GM12872 (cell line): ENCODE results near the gene RAB40C.

ENCODE experiments used
- CTCF ChIP-seq: IDR thresholded peaks from 3 replicates; pipeline ENCODE4 v1.5.1; 2011; ENCODE audit warnings: low read depth, mild to moderate bottlenecking, low read length, moderate library complexity; ENCODE audit not compliant: insufficient read depth

The RAB40C gene

GRCh38 chr16:662095-662494 is 72.2 kb downstream of the RAB40C start:
- TF ChIP-seq CTCF = no peak

- no peak for TF ChIP-seq CTCF
Observed at GRCh38 chr16:662597-662996, 72.7 kb downstream of the RAB40C start.

- TF ChIP-seq CTCF = no peak
Observed at GRCh38 chr16:666572-666971, 76.7 kb downstream of the RAB40C start.

- TF ChIP-seq CTCF = no peak
Observed at GRCh38 chr16:667113-667779, 77.4 kb downstream of the RAB40C start.

- peak; percentile 79 for TF ChIP-seq CTCF
Observed at GRCh38 chr16:667780-668518, 78.1 kb downstream of the RAB40C start, which contains the start of gene RHOT2. Gene RHOT2, plus strand, starts transcription at chr16:668132. Its CDS starts 68 bp downstream, at chr16:668200.

GRCh38 chr16:668519-669171 is 78.8 kb downstream of the RAB40C start:
- TF ChIP-seq CTCF = no peak

GRCh38 chr16:669666-670065 is 79.8 kb downstream of the RAB40C start:
- no peak for TF ChIP-seq CTCF
